ENCODE measurements around the gene MMD2.
"Not testable (repeated sequence)": the region's sequence is repeated elsewhere in the genome, so short reads cannot be mapped to it uniquely, and the experiment has no call there.

Gene MMD2

GRCh38 chr7:4893188-4893587 is 65.8 kb downstream of the MMD2 start:
- not testable (repeated sequence) for DNase-seq

GRCh38 chr7:4891522-4891921 is 67.5 kb downstream of the MMD2 start:
- DNase-seq = not testable (repeated sequence)

DNA sequence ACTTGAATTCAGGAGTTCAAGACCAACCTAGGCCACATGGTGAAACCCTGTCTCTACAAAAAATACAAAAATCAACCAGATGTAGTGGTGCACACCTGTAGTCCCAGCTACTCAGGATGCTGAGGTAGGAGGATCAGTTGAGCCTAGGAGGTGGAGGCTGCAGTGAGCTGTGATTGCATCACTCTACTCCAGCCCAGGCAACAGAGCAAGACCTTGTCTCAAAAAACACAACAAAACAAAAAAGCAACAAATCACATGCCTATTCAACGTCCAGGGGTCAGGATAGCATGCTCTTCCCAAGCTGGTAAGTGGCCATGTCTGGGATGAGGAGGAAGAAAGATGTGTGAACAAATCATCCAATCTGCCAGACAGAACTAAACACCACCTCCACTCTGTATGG is 69.3 kb downstream of the MMD2 start:
- no peak for DNase-seq

GRCh38 chr7:4888161-4888560 is 70.8 kb downstream of the MMD2 start:
- DNase-seq = no peak

DNA sequence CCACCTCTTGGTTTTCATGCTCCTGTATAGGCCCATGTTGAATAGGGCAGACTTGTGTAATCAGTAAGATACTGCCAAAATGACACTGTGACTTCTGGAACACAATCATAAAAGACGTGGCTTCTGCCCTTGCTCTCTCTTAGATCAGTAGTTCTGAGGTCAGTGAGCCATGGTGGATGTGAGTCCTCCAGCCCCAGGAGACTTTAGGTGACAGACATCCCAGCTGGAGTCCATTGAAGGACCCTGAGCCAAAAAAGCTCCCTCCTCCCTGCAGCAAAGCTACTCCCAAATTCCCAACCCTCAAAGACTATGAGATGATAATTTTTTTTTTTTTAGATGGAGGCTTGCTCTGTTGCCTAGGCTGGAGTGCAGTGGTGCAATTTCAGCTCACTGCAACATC is 72.3 kb downstream of the MMD2 start:
- DNase-seq = no peak

- no peak for DNase-seq
Measured at GRCh38 chr7:4885317-4885807, 73.6 kb downstream of the MMD2 start.

- DNase-seq = no peak
Measured at GRCh38 chr7:4884164-4884563, 74.8 kb downstream of the MMD2 start.

GRCh38 chr7:4883372-4884144 is 75.4 kb downstream of the MMD2 start, which contains the start of gene RADIL:
Gene RADIL, minus strand, starts transcription at chr7:4883716. Its CDS starts 5,577 bp downstream, at chr7:4878139.
- DNase-seq = peak; percentile 90 to 97

DNA sequence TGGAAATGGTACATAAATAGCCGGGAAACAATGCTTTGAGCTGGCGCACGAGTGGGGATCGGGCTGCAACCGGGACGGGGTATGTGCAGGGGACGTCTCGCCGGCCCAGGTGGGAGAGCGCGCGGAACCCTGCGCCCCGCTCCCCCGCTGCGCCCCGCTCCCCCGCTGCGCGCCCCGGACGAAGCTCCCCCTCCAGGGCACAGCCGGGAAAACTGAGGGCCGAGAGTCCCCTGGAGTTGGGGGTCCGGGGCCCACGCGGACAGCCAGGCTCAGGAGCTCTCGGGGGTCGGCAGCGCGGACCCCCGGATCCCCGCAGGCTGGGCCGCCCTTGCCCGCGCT is 76.0 kb downstream of the MMD2 start:
- no peak for DNase-seq

- peak in 1 of 2 experiments; percentile 33 for DNase-seq
Measured at GRCh38 chr7:4882169-4883032, 76.6 kb downstream of the MMD2 start.

DNA sequence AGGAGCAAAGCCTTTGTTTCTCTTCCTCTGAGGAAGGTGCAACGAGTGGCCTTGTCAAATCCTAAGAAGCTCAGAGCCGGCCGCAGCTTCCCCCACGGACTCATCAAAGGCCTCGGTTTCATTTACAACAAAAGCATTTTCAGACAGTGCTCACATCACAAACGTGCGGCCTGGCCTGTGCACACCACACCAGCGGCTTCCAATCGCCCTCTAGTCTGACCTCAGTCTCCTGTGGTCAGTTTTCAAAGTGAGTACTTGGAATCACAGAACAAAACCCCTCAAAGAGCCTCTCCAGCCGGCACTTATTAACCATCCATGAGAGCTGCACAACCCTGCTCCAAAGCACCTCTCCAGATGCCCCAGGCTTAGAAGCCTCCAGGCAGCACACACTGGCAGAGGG is 78.8 kb downstream of the MMD2 start:
- DNase-seq = no peak

DNA sequence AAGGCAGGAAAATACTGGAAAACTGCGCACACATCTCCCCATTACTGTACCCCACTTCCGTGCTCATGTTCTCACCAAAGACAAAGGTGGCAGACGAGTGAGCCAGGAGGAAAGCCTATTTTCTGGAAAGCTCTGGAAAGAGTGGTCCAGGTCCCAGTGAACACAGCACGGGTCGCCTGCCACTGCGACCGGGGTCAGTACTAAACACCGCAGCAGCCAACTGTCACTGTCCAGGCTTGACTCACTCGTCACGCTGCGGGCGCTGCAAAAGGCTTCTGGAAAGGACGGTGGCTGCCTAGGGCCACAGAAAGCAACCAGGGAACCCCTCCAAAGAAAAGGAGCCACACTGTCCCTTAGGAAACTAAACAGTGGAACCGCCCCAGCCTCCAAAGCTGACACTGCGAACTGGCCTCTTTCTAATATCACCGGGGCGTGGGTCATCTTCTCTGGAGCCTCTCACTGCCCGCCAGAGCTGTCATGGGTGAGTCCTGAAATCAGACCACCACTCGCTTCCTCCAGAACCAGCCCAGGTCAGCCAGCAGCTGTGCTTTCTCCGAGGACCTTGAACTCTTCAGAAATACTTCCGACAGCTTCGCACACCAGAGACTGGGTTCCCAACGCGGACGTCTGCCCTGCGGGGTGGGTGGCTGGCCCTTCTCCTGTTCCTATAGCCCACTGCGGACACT is 79.4 kb downstream of the MMD2 start:
- DNase-seq = no peak

DNA sequence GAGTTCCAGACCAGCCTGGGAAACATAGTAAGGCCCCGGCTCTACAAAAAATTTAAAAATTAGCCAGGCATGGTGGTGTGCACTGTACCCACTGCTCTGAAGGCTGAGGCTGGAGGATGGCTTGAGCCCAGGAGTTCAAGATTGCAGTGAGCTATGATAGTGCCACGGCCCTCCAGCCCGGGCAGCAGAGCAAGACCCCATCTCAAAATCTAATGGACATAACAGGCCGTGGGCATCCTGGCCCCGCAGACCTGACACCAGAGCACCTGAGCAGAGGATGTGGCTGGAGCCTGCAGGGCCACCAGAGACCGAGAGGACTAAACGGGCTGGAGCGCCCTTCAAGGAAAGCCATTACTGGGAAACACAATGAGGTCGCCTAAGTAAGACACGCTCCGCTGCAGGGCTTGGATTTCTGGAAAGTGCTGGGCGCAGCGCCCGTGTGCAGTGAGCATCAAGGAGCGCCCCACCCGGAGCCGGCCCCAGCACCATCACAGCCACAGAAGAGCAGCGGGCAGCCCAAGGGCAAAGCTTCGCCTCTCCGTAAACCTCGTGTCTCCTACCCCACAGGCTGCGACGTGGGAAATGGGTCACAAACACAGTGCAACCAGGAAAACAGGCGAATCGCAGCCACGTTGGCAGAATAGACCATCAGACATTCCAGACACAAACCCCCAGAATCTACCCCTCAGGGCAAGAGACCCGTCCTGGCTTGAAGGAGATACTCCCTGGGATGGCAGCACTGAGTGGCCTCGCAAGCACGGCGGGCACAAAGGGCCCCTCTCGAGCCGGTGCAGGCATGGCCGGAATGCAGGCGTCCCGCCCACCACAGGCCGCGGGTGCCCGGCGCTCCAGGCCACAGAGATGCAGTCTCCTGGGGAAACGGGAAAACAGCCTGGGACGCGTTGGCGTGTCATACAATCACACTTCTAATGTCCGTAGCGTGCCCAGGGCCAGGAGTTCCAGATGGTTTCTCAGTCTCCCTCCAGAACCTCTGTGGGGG is 80.4 kb downstream of the MMD2 start:
- DNase-seq = no peak

GRCh38 chr7:4876586-4876985 is 82.4 kb downstream of the MMD2 start:
- no peak for DNase-seq

DNA sequence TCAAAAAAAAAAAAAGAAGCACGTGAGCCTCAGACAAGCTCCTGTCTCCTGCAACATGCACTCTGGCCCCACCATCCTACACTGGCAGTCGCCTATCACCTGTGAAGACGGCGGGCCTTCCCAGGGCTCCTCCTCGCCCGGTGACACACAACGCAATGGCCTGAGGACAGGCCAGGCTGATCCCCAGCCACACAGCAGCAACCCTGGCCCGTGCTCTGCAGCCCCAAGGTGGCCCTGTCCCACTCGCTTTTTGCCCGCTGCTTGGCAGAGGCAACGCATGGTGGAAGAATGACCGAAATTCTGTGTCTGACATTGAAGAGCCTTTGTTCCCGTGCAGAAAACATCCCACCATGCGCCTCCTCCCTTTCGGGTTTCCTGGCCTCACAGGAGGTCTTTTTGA is 83.6 kb downstream of the MMD2 start:
- DNase-seq = no peak

GRCh38 chr7:4873071-4873944 is 85.7 kb downstream of the MMD2 start:
- no peak for DNase-seq

DNA sequence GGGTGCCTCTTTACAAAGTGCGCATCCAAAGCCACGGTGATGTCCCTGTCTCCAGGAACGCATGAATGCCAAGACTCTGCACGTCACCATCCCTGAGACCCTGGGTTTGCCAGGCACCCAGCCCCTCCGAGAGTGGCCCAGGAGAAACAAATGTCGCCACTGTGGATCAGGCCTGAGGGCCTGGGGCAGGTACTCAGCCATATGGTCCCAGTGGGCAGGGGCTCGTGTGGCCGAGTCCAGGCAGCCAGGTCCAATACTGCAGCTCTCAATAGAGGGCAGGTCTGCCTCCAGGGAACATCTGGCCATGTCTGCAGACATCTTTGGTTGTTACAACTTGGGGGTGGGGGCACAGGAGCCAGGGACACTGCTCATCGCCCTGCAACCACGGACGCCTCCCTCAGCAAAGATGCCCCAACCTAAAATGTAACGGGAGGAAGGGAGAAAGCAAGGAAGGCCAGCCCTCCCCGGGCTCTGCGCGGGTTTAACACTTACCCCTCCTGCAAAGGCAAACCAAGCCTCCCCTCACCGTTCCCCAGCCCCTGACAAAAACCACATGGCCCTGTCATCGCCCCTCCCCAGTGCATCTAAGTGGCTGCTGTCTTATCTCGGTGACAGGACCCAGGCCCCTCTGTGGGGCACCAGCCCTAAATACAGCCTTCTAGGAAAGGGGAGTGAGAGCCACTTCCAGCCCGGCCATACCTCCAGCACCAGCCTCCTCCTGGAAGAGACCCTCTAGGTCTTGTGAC is 86.9 kb downstream of the MMD2 start:
- DNase-seq = no peak

DNA sequence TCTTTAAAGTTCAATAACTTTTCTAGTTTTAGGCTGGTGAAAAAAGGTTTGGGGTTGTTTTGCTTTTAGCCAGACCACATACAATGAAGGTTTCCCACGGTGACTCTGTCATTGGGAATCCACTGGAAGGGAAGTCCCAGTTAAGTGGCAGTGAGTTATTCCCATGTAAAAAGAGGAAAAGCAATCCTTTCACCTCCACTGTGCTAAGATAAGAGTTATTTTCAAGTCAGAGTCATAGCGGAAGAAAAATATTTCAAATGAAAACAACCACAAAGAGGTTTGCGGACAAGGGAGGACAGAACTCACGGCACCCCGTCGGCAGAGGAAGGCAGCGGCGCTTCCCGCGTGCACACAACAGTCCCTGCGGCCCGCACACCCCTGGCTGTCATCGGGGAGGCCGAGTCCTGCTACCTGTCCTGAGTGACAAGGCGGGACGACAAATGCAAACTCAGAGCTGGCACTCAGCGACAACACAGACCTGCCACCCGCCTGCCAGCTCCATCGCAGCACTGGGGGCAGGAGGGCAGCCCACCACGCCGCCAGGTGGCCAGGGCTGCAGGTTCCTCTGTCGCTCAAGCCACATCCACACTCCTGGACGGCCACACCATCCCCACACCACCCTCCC is 87.8 kb downstream of the MMD2 start:
- DNase-seq = no peak

DNA sequence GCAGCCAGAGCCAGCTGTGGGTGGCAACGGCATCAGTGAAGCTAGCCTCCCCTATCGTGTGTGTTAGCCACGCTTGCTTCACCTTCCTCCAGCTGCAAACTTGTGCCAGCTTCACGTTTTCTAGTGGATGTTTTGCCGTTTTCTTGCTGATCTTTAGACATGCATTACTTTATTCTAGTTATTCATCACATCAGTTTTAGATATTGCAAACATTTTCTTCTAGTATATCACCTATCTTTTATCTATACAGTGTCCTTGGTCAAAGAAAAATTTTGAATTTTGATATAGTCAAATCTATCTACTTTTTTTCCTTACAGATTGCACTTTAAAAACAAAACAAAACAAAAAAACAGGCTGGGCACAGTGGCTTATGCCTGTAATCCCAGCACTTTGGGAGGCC is 90.5 kb downstream of the MMD2 start:
- no peak for DNase-seq

Data from NCI-H446 (cell line).